Epithelial cell of esophagus (primary cell): ENCODE measurements around the gene IFNAR1.

Experiments
- DNase-seq: peaks from one replicate; pipeline ENCODE4 v3.0.0; 2010; ENCODE audit warnings: low read depth
- H3K4me3 ChIP-seq: 2 replicates; pipeline ENCODE4 v1.5.1; 2011; ENCODE audit warnings: mild to moderate bottlenecking, low read length, control low read depth
- TF ChIP-seq, protein P1 (sequence below): IDR thresholded peaks from 2 replicates; pipeline ENCODE4 v1.5.1; 2011; ENCODE audit warnings: low read depth, mild to moderate bottlenecking, low read length, control low read depth, inconsistent platforms; ENCODE audit not compliant: insufficient read depth; ENCODE audit errors: missing control alignments

Gene IFNAR1

DNA sequence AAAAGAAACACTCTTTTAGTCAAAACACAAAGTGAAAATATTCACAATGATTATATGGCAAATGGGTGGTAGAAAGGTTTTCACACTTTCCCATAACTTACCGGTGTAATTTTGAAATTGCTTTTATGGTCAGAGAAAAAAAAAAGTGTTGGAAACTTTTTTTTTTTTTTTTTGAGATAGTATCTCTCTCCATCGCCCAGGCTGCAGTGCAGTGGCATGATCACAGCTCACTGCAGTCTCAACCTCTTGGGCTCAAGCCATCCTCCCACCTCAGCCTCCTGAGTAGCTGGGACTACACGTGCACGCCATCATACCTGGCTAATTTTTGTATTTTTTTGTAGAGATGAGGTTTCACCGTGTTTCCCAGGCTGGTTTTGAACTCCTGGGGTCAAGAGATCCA is 81.7 kb downstream of the IFNAR1 start:
- no peak overlapping the region for H3K4me3 ChIP-seq
- DNase-seq, result no peak
- TF ChIP-seq, protein P1, sequence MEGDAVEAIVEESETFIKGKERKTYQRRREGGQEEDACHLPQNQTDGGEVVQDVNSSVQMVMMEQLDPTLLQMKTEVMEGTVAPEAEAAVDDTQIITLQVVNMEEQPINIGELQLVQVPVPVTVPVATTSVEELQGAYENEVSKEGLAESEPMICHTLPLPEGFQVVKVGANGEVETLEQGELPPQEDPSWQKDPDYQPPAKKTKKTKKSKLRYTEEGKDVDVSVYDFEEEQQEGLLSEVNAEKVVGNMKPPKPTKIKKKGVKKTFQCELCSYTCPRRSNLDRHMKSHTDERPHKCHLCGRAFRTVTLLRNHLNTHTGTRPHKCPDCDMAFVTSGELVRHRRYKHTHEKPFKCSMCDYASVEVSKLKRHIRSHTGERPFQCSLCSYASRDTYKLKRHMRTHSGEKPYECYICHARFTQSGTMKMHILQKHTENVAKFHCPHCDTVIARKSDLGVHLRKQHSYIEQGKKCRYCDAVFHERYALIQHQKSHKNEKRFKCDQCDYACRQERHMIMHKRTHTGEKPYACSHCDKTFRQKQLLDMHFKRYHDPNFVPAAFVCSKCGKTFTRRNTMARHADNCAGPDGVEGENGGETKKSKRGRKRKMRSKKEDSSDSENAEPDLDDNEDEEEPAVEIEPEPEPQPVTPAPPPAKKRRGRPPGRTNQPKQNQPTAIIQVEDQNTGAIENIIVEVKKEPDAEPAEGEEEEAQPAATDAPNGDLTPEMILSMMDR, result no peak
